IPS-NIHi7 (cell line): Measurements from ENCODE around the gene HSPA1A.

Source experiments
- DNase-seq: peaks from one replicate; pipeline ENCODE4 v3.0.0; 2012; ENCODE audit warnings: mixed read lengths; ENCODE audit errors: extremely low spot score

HSPA1A gene

GRCh38 chr6:31815025-31815838, at the start of gene HSPA1A, which contains the start of gene HSPA1L:
Gene HSPA1A (plus strand): TSS chr6:31815543. CDS start chr6:31815757, 214 bp downstream.
Gene HSPA1L (minus strand): TSS chr6:31815283. CDS start chr6:31811972, 3,311 bp downstream.
- peak; percentile 79 for DNase-seq

GRCh38 chr6:31765559-31765909, 49.8 kb upstream of the HSPA1A start:
- DNase-seq = no peak

GRCh38 chr6:31765910-31766794, 49.2 kb upstream of the HSPA1A start:
- peak; percentile 93 for DNase-seq

- peak; percentile 26 for DNase-seq
Measured at GRCh38 chr6:31767096-31767645, 48.2 kb upstream of the HSPA1A start.

GRCh38 chr6:31768363-31769257, 46.7 kb upstream of the HSPA1A start:
- no peak for DNase-seq

GRCh38 chr6:31769684-31770371, 45.5 kb upstream of the HSPA1A start:
- peak; percentile 96 for DNase-seq

- no peak for DNase-seq
Measured at GRCh38 chr6:31770860-31771259, 44.5 kb upstream of the HSPA1A start.

GRCh38 chr6:31771992-31772358, 43.4 kb upstream of the HSPA1A start:
- no peak for DNase-seq

- DNase-seq = no peak
Measured at GRCh38 chr6:31775184-31775583, 40.2 kb upstream of the HSPA1A start.

- no peak for DNase-seq
Measured at GRCh38 chr6:31775633-31776484, 39.5 kb upstream of the HSPA1A start.

- no peak for DNase-seq
Measured at GRCh38 chr6:31776485-31776988, 38.8 kb upstream of the HSPA1A start.

GRCh38 chr6:31776989-31777666, 38.2 kb upstream of the HSPA1A start, which contains the start of gene VWA7:
Gene VWA7 (minus strand): TSS chr6:31777328. CDS start chr6:31776779, 549 bp downstream.
- DNase-seq = peak; percentile 49

- no peak for DNase-seq
Measured at GRCh38 chr6:31777667-31778050, 37.7 kb upstream of the HSPA1A start.

- DNase-seq = no peak
Measured at GRCh38 chr6:31778193-31778592, 37.1 kb upstream of the HSPA1A start.

GRCh38 chr6:31778999-31779885, 36.1 kb upstream of the HSPA1A start:
- no peak for DNase-seq

GRCh38 chr6:31779908-31780307, 35.4 kb upstream of the HSPA1A start:
- DNase-seq = no peak

GRCh38 chr6:31780507-31781243, 34.7 kb upstream of the HSPA1A start:
- no peak for DNase-seq
